Muscle layer of duodenum (tissue), 2 donors: Measurements from ENCODE around the gene TRAPPC1.
A peak's percentile ranks its signal among the peaks of the same experiment; 100 is the strongest.

Experiments
- H3K27ac ChIP-seq: one replicate; pipeline ENCODE4 v1.7.0; 2013; ENCODE audit warnings: mild to moderate bottlenecking, low read length
- H3K27me3 ChIP-seq: one replicate; pipeline ENCODE4 v1.7.0; 2013; ENCODE audit warnings: low read depth, mild to moderate bottlenecking, control low read depth, low read length
- H3K36me3 ChIP-seq, 2 donors: one replicate each; pipeline ENCODE4 v1.7.0; 2013; ENCODE audit warnings: low read length in 2 of 2, control low read depth in 1 of 2, mild to moderate bottlenecking in 1 of 2; ENCODE audit not compliant: insufficient read depth in 2 of 2, control insufficient read depth in 1 of 2
- H3K4me1 ChIP-seq, 2 donors: one replicate each; pipeline ENCODE4 v1.7.0; 2013; ENCODE audit warnings: low read length in 2 of 2, mild to moderate bottlenecking in 2 of 2, control low read depth in 1 of 2, moderate library complexity in 1 of 2; ENCODE audit not compliant: insufficient read depth in 2 of 2, control insufficient read depth in 1 of 2
- H3K4me3 ChIP-seq, 2 donors: one replicate each; pipeline ENCODE4 v1.7.0; 2013; ENCODE audit warnings: low read length in 2 of 2, low read depth in 1 of 2, mild to moderate bottlenecking in 1 of 2
- H3K9me3 ChIP-seq, 2 donors: one replicate each; pipeline ENCODE4 v1.7.0; 2013; ENCODE audit warnings: low read length in 2 of 2, control low read depth in 1 of 2, mild to moderate bottlenecking in 1 of 2; ENCODE audit not compliant: control insufficient read depth in 1 of 2
- donor health status: healthy.

TRAPPC1 gene

GRCh38 chr17:7884581-7885366 is 47.0 kb downstream of the TRAPPC1 start:
- Histone ChIP-seq H3K9me3 (no peaks in the 10 kb centered on the region), H3K36me3 (peaks cover 6% of the 10 kb centered on the region in 2 donors), H3K4me3 (peak overlapping the region in 1 of 2 donors; percentile 90), H3K27ac (no peak overlapping the region), H3K4me1 (peaks cover 45 to 65% of the 10 kb centered on the region in 2 donors), H3K27me3 (no peaks in the 10 kb centered on the region)

DNA sequence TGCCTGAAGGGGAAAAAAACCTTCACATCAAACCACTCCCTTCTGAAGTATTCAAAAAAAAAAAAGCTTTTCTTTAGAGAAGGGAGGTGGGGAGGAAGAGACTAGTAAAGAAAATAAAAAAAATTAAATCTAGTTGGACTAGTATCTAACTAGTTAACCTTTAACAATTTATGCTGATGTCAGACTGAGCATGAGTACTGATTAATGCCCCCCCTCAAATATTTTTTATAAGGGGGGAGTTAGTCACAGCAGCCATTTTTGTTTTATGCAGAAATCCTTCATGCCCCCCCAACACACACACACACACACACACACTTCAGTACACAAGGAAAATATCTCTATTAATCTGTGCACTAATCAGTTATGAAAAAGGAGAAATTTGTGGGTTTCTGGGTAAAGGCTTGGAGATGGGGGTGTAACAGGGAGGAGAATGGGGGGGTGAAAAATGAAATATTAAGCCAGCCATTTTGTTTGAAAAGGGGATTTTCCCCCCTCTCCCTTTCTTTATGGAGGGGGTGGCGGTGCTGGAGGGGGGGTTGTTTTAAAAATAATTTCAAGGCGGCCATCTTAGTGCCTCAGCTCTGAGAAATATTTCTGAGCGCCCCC is 47.9 kb downstream of the TRAPPC1 start:
- Histone ChIP-seq H3K4me1 (peaks cover 37 to 56% of the 10 kb centered on the region in 2 donors), H3K36me3 (peaks cover 6 to 9% of the 10 kb centered on the region in 2 donors), H3K4me3 (peak overlapping the region in 1 of 2 donors; percentile 18), H3K27ac (peak overlapping the region; percentile 54), H3K27me3 (no peaks in the 10 kb centered on the region), H3K9me3 (no peaks in the 10 kb centered on the region)

- Histone ChIP-seq H3K9me3 (no peaks in the 10 kb centered on the region), H3K4me3 (no peak overlapping the region), H3K36me3 (peaks cover 7 to 9% of the 10 kb centered on the region in 2 donors), H3K27ac (peak overlapping the region; percentile 54), H3K27me3 (no peaks in the 10 kb centered on the region), H3K4me1 (peaks cover 28 to 44% of the 10 kb centered on the region in 2 donors)
Observed at GRCh38 chr17:7882629-7883028, 49.1 kb downstream of the TRAPPC1 start.

- Histone ChIP-seq H3K27me3 (no peaks in the 10 kb centered on the region), H3K4me3 (no peak overlapping the region), H3K4me1 (peaks cover 27 to 38% of the 10 kb centered on the region in 2 donors), H3K9me3 (no peaks in the 10 kb centered on the region), H3K27ac (peak overlapping the region; percentile 6), H3K36me3 (peaks cover 9 to 10% of the 10 kb centered on the region in 2 donors)
Observed at GRCh38 chr17:7882068-7882467, 49.7 kb downstream of the TRAPPC1 start.

GRCh38 chr17:7881276-7882054 is 50.3 kb downstream of the TRAPPC1 start:
- H3K4me3 ChIP-seq: no peak overlapping the region
- H3K9me3 ChIP-seq: no peaks in the 10 kb centered on the region
- no peaks in the 10 kb centered on the region for H3K27me3 ChIP-seq
- peaks cover 9 to 10% of the 10 kb centered on the region in 2 donors for H3K36me3 ChIP-seq
- H3K4me1 ChIP-seq: peaks cover 21 to 32% of the 10 kb centered on the region in 2 donors
- peak overlapping the region; percentile 6 for H3K27ac ChIP-seq
